Fibroblast of mammary gland (primary cell): ENCODE data around the gene SPSB3.

Experiments
- DNase-seq: peaks from one replicate; pipeline ENCODE4 v3.0.0-alpha.2; 2010; ENCODE audit warnings: low read depth
- H3K4me3 ChIP-seq: 2 replicates; pipeline ENCODE4 v1.5.1; 2011; ENCODE audit warnings: low read depth, mild to moderate bottlenecking, low read length, moderate library complexity; ENCODE audit not compliant: control insufficient read depth
- TF ChIP-seq, protein P1 (sequence below): conservative IDR thresholded peaks from 2 replicates; pipeline ENCODE4 v1.5.1; 2011; ENCODE audit warnings: low read depth, low read length, inconsistent platforms; ENCODE audit not compliant: control insufficient read depth, insufficient read depth

The SPSB3 gene

DNA sequence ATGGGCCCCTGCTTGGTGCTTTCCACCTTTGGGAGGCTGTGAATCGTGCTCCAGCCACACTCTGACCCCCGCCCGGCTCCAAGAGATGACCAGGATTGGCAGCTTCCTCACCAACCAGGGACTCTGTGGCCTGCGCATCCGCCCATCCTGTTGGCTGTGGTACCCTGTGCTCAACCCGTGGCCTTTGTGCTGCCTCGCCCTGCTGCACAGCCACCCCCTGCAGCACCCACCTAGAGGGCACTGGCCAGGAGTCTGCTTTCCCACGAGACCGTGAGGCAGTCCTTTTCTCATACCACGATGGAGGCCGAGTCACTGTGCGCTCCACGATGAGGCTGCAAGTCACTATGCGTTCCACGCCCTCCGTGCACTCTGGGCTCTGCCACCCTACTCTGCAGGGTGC is 30.4 kb downstream of the SPSB3 start:
- H3K4me3 ChIP-seq = no peak overlapping the region
- TF ChIP-seq, protein P1, sequence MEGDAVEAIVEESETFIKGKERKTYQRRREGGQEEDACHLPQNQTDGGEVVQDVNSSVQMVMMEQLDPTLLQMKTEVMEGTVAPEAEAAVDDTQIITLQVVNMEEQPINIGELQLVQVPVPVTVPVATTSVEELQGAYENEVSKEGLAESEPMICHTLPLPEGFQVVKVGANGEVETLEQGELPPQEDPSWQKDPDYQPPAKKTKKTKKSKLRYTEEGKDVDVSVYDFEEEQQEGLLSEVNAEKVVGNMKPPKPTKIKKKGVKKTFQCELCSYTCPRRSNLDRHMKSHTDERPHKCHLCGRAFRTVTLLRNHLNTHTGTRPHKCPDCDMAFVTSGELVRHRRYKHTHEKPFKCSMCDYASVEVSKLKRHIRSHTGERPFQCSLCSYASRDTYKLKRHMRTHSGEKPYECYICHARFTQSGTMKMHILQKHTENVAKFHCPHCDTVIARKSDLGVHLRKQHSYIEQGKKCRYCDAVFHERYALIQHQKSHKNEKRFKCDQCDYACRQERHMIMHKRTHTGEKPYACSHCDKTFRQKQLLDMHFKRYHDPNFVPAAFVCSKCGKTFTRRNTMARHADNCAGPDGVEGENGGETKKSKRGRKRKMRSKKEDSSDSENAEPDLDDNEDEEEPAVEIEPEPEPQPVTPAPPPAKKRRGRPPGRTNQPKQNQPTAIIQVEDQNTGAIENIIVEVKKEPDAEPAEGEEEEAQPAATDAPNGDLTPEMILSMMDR = no peak
- DNase-seq = no peak

DNA sequence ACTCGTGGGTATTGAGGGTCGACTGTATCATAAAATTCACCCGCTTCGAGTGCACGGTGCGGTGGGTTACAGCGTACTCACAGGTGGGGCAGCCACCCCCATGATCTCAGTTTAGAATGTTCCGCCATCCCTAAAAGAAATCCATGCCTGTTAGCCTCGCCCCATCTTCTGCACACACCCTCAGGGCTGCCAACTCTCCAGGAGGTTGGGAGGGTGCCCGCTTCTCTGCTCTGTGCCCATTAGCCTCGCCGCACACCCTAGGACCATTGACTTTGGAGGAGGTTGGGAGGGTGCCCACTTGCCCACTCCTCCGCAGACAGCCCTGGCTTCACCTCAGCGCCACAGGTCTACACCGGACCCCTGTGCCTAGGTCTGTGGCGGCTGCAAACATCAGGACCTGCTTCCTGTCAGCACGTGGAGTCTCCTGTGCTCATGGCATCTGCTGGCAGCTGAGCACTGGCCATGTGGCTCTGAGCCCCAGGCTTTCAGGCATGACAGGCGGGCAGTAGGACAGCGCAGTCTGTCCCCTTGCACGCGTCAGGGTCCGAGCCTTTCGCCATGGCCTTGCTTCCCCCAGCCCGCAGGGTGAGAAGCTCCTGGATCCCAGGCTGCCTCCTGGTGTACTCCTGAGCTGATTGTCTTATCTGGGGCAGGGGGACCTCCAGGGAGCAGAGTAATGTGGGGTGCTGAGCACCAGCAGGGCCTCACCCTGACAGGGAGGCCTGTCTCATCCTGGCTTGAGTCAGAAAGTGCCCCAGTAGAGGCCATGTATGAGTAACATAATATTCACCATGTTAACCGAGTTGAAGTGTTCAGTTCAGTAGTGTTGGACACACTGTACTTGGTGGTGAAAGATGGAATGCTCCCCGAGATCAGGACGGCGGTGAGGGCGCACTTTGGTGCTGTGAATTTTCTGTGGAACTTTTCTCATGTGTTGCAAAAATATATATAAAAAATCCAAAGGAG is 32.9 kb downstream of the SPSB3 start:
- peak; percentile 52 for DNase-seq
- no peak overlapping the region for H3K4me3 ChIP-seq
- TF ChIP-seq, protein P1 = no peak

DNA sequence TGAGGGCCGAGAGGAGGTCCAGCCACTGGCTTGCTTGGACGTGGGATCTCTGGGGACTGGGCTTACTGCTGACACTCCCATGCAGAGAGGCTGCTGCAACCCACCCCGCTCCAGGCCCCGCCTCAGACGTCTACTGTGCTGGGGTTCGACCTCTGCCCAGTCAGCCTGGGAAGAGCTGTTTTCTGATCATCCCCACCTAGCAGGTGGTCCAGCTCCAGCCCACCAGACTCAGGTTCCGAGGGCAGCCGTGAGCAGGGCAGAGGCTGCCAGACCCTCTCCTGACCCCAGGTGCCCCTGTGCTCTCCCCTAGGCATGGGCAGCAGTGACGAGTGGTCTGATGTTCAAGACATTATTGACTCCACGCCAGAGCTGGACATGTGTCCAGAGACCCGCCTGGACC is 34.4 kb downstream of the SPSB3 start:
- DNase-seq = no peak
- TF ChIP-seq, protein P1 = no peak
- no peak overlapping the region for H3K4me3 ChIP-seq

DNA sequence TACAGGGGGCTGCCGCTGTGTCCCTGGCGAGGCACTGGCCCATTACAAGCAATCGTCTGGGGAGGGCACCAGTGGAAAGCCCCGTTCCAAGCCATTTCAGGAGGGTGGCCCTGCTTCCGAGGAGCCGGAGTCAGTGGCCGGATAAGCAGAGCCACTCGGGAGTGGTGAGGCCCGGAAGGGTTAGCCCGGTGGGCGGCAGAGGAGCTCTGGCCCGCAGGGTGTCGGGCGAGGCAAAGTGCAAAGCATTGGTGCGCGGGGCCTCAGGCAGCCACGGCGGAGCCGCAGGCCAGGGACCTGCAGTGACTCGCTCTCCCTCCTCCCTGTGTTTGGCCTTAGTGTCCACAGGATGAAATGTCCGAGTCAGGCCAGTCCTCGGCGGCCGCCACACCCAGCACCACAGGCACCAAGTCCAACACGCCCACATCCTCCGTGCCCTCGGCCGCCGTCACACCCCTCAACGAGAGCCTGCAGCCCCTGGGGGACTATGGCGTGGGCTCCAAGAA is 35.6 kb downstream of the SPSB3 start:
- no peak overlapping the region for H3K4me3 ChIP-seq
- no peak for DNase-seq
- TF ChIP-seq, protein P1 = no peak

DNA sequence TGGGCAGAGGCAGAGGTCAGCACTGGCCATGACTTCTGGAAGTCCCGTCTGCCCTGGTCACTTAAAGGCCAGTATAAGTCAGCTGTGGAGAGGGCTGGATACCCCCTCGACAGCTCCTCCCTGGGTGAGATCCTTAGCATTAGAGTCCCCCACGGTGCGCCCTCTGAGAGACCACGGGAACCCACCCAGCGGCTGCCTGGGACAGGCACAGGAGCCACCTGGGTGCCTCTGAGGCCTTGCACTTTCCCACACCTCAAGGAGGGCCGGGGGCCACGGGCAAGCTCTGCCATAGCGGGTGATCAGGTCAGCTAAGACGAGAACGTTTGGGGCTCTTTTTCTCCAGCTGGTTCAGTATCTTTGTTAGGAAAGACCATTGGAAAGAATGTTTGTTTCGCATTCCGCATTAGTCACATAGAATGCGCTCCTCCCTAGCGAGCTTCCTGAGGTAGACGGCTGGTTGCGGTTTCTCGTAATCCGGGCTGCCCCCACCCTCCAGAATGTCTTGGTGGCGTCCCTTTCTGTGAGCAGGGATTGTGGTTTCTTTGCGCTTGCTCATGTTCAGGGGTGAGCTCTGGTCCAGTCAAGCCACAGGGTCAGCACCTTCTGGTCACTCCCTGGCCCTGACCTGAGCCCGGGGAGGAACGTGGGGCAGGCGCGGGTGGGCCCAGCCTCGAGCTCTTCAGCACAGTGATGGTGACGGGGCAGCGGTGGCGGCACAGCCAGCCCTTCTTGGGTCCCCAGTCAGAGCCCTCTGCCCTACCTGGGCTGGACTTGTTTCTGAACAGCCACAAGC is 36.3 kb downstream of the SPSB3 start:
- TF ChIP-seq, protein P1 = no peak
- no peak overlapping the region for H3K4me3 ChIP-seq
- DNase-seq = peak; percentile 55

DNA sequence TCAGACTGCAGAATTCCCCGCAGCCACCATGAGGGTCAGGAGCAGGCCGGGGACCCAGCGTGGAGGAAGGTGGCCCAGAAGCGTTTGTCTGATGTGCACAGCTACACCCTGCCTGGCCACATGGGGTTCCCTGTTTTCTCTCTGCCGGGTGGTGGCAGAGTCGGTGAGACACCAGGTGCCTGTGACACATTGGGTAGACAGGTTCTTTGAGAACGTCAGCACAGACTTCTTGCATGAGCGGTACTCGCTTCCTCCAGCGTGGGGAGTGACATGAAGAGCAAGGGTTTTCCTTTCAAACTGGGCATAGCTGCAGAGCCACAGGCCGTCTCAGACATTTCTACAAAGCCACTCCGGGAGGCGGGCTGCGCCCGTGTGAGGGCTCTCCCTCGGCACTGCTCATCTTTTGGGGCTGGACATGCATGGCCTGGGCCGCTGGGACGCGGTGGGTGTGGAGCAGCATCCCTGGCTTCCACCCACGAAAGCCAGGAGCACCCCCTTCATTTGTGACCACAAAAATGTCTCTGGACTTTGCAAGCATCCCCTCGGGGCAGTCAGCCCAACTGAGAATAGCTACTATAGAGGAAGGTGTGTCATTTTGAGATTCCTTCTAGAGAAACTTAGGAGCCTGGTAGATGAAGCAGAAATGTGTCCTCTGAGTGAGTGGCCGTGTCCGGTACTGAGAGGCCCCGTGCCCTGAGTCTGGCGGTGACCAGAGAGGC is 37.0 kb downstream of the SPSB3 start:
- TF ChIP-seq, protein P1 = no peak
- no peak overlapping the region for H3K4me3 ChIP-seq
- DNase-seq = peak; percentile 30
